ENCODE data around the gene RAPGEF5. TPM values are rescaled to one million over a fixed set of nuclear protein-coding genes. Genes with fewer than 3 reads are reported as not detected.

The RAPGEF5 gene
- total and polyA plus RNA-seq, 4 donors = 7.1 to 54.8 (median 13.0) TPM

- TF ChIP-seq NR2F2 (IDR thresholded peaks at IDR 0.05) = peak; percentile 67
- no peak for TF ChIP-seq FOXA2 (IDR thresholded peaks at IDR 0.05)
- DNase-seq (ENCODE audit: low spot score) = no peak
- H3K9me3 ChIP-seq (ENCODE audit: control insufficient read depth in 4 of 4, low read length in 3 of 4) = no peaks in the 10 kb centered on the region
- H3K9ac ChIP-seq (ENCODE audit: low read depth in 1 of 2, low read length in 2 of 2) = no peak overlapping the region
- H3K4me1 ChIP-seq (ENCODE audit: control insufficient read depth in 4 of 4, insufficient read depth in 4 of 4, low read length in 3 of 4) = no peaks in the 10 kb centered on the region
- no peaks in the 10 kb centered on the region for H3K36me3 ChIP-seq (ENCODE audit: control insufficient read depth in 4 of 4, insufficient read depth in 3 of 4, low read depth in 1 of 4, low read length in 3 of 4)
- no peaks in the 10 kb centered on the region for H3K27me3 ChIP-seq (ENCODE audit: control insufficient read depth in 4 of 4, insufficient read depth in 4 of 4, low read length in 3 of 4)
- 66% methylated on average over 1 of the region's 1 CpG for WGBS
- no peak overlapping the region for H3K27ac ChIP-seq (ENCODE audit: low read depth in 1 of 2, low read length in 2 of 2)
- no peak overlapping the region for H3K4me3 ChIP-seq (ENCODE audit: low read depth in 1 of 3, low read length in 3 of 3)
These were observed 133.1 kb downstream of the RAPGEF5 start for GRCh38 chr7:22223807-22224206.

- H3K9me3 ChIP-seq (ENCODE audit: control insufficient read depth in 4 of 4, low read length in 3 of 4) = no peaks in the 10 kb centered on the region
- peaks cover 0 to 3% (median 1%) of the 10 kb centered on the region in 4 donors for H3K4me1 ChIP-seq (ENCODE audit: control insufficient read depth in 4 of 4, insufficient read depth in 4 of 4, low read length in 3 of 4)
- no peaks in the 10 kb centered on the region for H3K27me3 ChIP-seq (ENCODE audit: control insufficient read depth in 4 of 4, insufficient read depth in 4 of 4, low read length in 3 of 4)
- WGBS = 70% methylated on average over 4 of the region's 4 CpGs
- H3K27ac ChIP-seq (ENCODE audit: low read depth in 1 of 2, low read length in 2 of 2) = peak overlapping the region; percentile 14 to 60
- H3K4me3 ChIP-seq (ENCODE audit: low read depth in 1 of 3, low read length in 3 of 3) = no peak overlapping the region
- no peak for DNase-seq (ENCODE audit: low spot score)
- H3K9ac ChIP-seq (ENCODE audit: low read depth in 1 of 2, low read length in 2 of 2) = no peak overlapping the region
- peaks cover 0 to 4% (median 0%) of the 10 kb centered on the region in 4 donors for H3K36me3 ChIP-seq (ENCODE audit: control insufficient read depth in 4 of 4, insufficient read depth in 3 of 4, low read depth in 1 of 4, low read length in 3 of 4)
- no peak for TF ChIP-seq YY1 (IDR thresholded peaks at IDR 0.05)
- TF ChIP-seq JUND (IDR thresholded peaks at IDR 0.05) = no peak
- peak in 1 of 2 donors; percentile 17 for TF ChIP-seq RAD21 (IDR thresholded peaks at IDR 0.05)
- peak; percentile 46 for TF ChIP-seq REST (IDR thresholded peaks at IDR 0.05)
- TF ChIP-seq HNF4G (IDR thresholded peaks at IDR 0.05) = no peak
- TF ChIP-seq HNF4A (conservative IDR thresholded peaks at IDR 0.05) = no peak
- TF ChIP-seq SP1 (IDR thresholded peaks at IDR 0.05) = peak; percentile 23
- TF ChIP-seq CTCF (IDR thresholded peaks at IDR 0.05; ENCODE audit: low read depth, low read length, missing input control) = no peak
- no peak for TF ChIP-seq FOXA2 (IDR thresholded peaks at IDR 0.05)
- TF ChIP-seq GABPA (IDR thresholded peaks at IDR 0.05 in 1 of 2, conservative IDR thresholded peaks at IDR 0.05 in 1 of 2) = no peak
These were observed 136.0 kb downstream of the RAPGEF5 start for GRCh38 chr7:22220941-22221340.

GRCh38 chr7:22219739-22220493 lies 137.0 kb downstream of the RAPGEF5 start:
- Histone ChIP-seq H3K9ac (ENCODE audit: low read depth in 1 of 2, low read length in 2 of 2) (peak overlapping the region; percentile 29 to 37), H3K4me3 (ENCODE audit: low read depth in 1 of 3, low read length in 3 of 3) (peak overlapping the region; percentile 6 to 41 (median 11)), H3K4me1 (ENCODE audit: control insufficient read depth in 4 of 4, insufficient read depth in 4 of 4, low read length in 3 of 4) (peaks cover 0 to 3% (median 1%) of the 10 kb centered on the region in 4 donors), H3K36me3 (ENCODE audit: control insufficient read depth in 4 of 4, insufficient read depth in 3 of 4, low read depth in 1 of 4, low read length in 3 of 4) (peaks cover 0 to 4% (median 0%) of the 10 kb centered on the region in 4 donors), H3K9me3 (ENCODE audit: control insufficient read depth in 4 of 4, low read length in 3 of 4) (no peaks in the 10 kb centered on the region), H3K27me3 (ENCODE audit: control insufficient read depth in 4 of 4, insufficient read depth in 4 of 4, low read length in 3 of 4) (no peaks in the 10 kb centered on the region), H3K27ac (ENCODE audit: low read depth in 1 of 2, low read length in 2 of 2) (peak overlapping the region; percentile 14 to 60)
- WGBS = 75% methylated on average over 10 of the region's 10 CpGs
- no peak for DNase-seq (ENCODE audit: low spot score)
- TF ChIP-seq TAF1 (conservative IDR thresholded peaks at IDR 0.05) = peak; percentile 67
- no peak for TF ChIP-seq FOXA2 (IDR thresholded peaks at IDR 0.05)
- TF ChIP-seq RXRA (IDR thresholded peaks at IDR 0.05) = peak in 1 of 2 donors; percentile 38
- no peak for TF ChIP-seq ZBTB33 (IDR thresholded peaks at IDR 0.05)
- TF ChIP-seq REST (IDR thresholded peaks at IDR 0.05) = no peak
